Stimulated activated CD4-positive, alpha-beta T cell treated with anti-CD3 and anti-CD28 coated beads, Interleukin-4, amount 100 ng/mL, for 1 hour (primary cell): ENCODE measurements around the gene PMP22.

Experiments used
- DNase-seq: peaks from one replicate; pipeline ENCODE4 v3.0.0-alpha.2; 2020

PMP22 gene

GRCh38 chr17:15273141-15273793 lies 8.1 kb upstream of the PMP22 start:
- DNase-seq = no peak

GRCh38 chr17:15271741-15272140 lies 6.6 kb upstream of the PMP22 start:
- DNase-seq = no peak

GRCh38 chr17:15270628-15271381 lies 5.7 kb upstream of the PMP22 start:
- no peak for DNase-seq

- no peak for DNase-seq
Observed at GRCh38 chr17:15269780-15270089, 4.6 kb upstream of the PMP22 start.

- no peak for DNase-seq
Observed at GRCh38 chr17:15269087-15269779, 4.1 kb upstream of the PMP22 start.

GRCh38 chr17:15268461-15268860 lies 3.3 kb upstream of the PMP22 start:
- no peak for DNase-seq

GRCh38 chr17:15267996-15268395 lies 2.9 kb upstream of the PMP22 start:
- no peak for DNase-seq

GRCh38 chr17:15266325-15267125 lies 1.4 kb upstream of the PMP22 start:
- DNase-seq = no peak

GRCh38 chr17:15264542-15264941 lies 584 bp downstream of the PMP22 start:
- no peak for DNase-seq

GRCh38 chr17:15263680-15264079 lies 1.4 kb downstream of the PMP22 start:
- DNase-seq = no peak

GRCh38 chr17:15263206-15263579 lies 1.9 kb downstream of the PMP22 start:
- no peak for DNase-seq

GRCh38 chr17:15262291-15263205 lies 2.6 kb downstream of the PMP22 start:
- DNase-seq = no peak

GRCh38 chr17:15261802-15262290 lies 3.3 kb downstream of the PMP22 start:
- DNase-seq = no peak

GRCh38 chr17:15261258-15261801 lies 3.8 kb downstream of the PMP22 start:
- DNase-seq = no peak

GRCh38 chr17:15260376-15261257 lies 4.5 kb downstream of the PMP22 start:
- DNase-seq = peak; percentile 49

- DNase-seq = no peak
Observed at GRCh38 chr17:15257796-15258512, 7.2 kb downstream of the PMP22 start.

GRCh38 chr17:15257258-15257788 lies 7.8 kb downstream of the PMP22 start:
- DNase-seq = peak; percentile 45

- DNase-seq = no peak
Observed at GRCh38 chr17:15256689-15257088, 8.4 kb downstream of the PMP22 start.

GRCh38 chr17:15255713-15256454 lies 9.2 kb downstream of the PMP22 start:
- no peak for DNase-seq
